Neuronal stem cell (in vitro differentiated cells): ENCODE results near the gene STX10.

Source experiments
- DNase-seq: peaks from one replicate; pipeline ENCODE4 v3.0.0-alpha.2; 2013; ENCODE audit warnings: low spot score
- H2AFZ ChIP-seq: one replicate; pipeline ENCODE4 v1.6.1; 2013; ENCODE audit warnings: mild to moderate bottlenecking, low read length, inconsistent platforms
- H2AK5ac ChIP-seq: 2 replicates; pipeline ENCODE4 v1.6.1; 2013; ENCODE audit warnings: low read depth, mild to moderate bottlenecking, inconsistent platforms, low read length, moderate library complexity, mixed read lengths
- H2BK120ac ChIP-seq: 2 replicates; pipeline ENCODE4 v1.6.1; 2013; ENCODE audit warnings: low read depth, mild to moderate bottlenecking, inconsistent platforms, low read length, moderate library complexity, mixed read lengths
- H2BK12ac ChIP-seq: one replicate; pipeline ENCODE4 v1.6.1; 2013; ENCODE audit warnings: low read length, inconsistent platforms
- H2BK15ac ChIP-seq: 2 replicates; pipeline ENCODE4 v1.6.1; 2013; ENCODE audit warnings: mild to moderate bottlenecking, low read length, inconsistent platforms, mixed read lengths
- H2BK5ac ChIP-seq: one replicate; pipeline ENCODE4 v1.6.1; 2013; ENCODE audit warnings: inconsistent platforms, mild to moderate bottlenecking, low read length, moderate library complexity
- H3K14ac ChIP-seq: one replicate; pipeline ENCODE4 v1.6.1; 2013; ENCODE audit warnings: low read length, inconsistent platforms
- H3K18ac ChIP-seq: 2 replicates; pipeline ENCODE4 v1.6.1; 2013; ENCODE audit warnings: low read length, inconsistent platforms
- H3K23ac ChIP-seq: 2 replicates; pipeline ENCODE4 v1.6.1; 2013; ENCODE audit warnings: low read depth, mild to moderate bottlenecking, mixed read lengths, low read length, inconsistent platforms; ENCODE audit not compliant: poor library complexity
- H3K27ac ChIP-seq: replicated peaks from 3 replicates; pipeline ENCODE4 v1.5.1; 2013; ENCODE audit warnings: low read length, inconsistent platforms
- H3K27me3 ChIP-seq, 3 experiments: 2 replicates each; pipeline ENCODE4 v1.6.1; 2013; ENCODE audit warnings: low read length in 3 of 3, mild to moderate bottlenecking in 2 of 3, inconsistent platforms in 1 of 3, low read depth in 1 of 3, mixed read lengths in 1 of 3, moderate library complexity in 1 of 3; ENCODE audit not compliant: control insufficient read depth in 3 of 3, insufficient read depth in 3 of 3
- H3K36me3 ChIP-seq, 2 donors: replicated peaks in 1 of 2; 2 replicates each; pipeline ENCODE4 v1.6.1; 2013; ENCODE audit warnings: low read length in 2 of 2; ENCODE audit not compliant: control insufficient read depth in 2 of 2, insufficient read depth in 2 of 2
- H3K4ac ChIP-seq: 2 replicates; pipeline ENCODE4 v1.6.1; 2013; ENCODE audit warnings: inconsistent platforms, mild to moderate bottlenecking, low read length, moderate library complexity
- H3K4me1 ChIP-seq, 2 donors: 1 replicate in 1 of 2; 2 replicates in 1 of 2; pipeline ENCODE4 v1.6.1; 2013; ENCODE audit warnings: low read length in 2 of 2, low read depth in 1 of 2; ENCODE audit not compliant: control insufficient read depth in 2 of 2, insufficient read depth in 1 of 2
- H3K4me2 ChIP-seq: one replicate; pipeline ENCODE4 v1.6.1; 2013; ENCODE audit warnings: mild to moderate bottlenecking, low read length, inconsistent platforms; ENCODE audit not compliant: insufficient read depth, poor library complexity, severe bottlenecking
- H3K4me3 ChIP-seq, 2 donors: 2 replicates each; pipeline ENCODE4 v1.5.1; 2013; ENCODE audit warnings: low read length in 2 of 2, mild to moderate bottlenecking in 2 of 2, inconsistent platforms in 1 of 2, moderate library complexity in 1 of 2
- H3K79me1 ChIP-seq: one replicate; pipeline ENCODE4 v1.6.1; 2013; ENCODE audit warnings: low read depth, mild to moderate bottlenecking, inconsistent platforms, low read length, moderate library complexity
- H3K9ac ChIP-seq: one replicate; pipeline ENCODE4 v1.6.1; 2013; ENCODE audit warnings: mild to moderate bottlenecking, low read depth, low read length, inconsistent platforms; ENCODE audit not compliant: poor library complexity
- H3K9me3 ChIP-seq, 2 donors: replicated peaks in 1 of 2; 2 replicates each; pipeline versions ENCODE3 to v1.6.1; 2013; ENCODE audit warnings: low read length in 2 of 2, mild to moderate bottlenecking in 2 of 2, inconsistent platforms in 1 of 2, low read depth in 1 of 2, mixed read lengths in 1 of 2, moderate library complexity in 1 of 2; ENCODE audit not compliant: control insufficient read depth in 2 of 2, insufficient read depth in 1 of 2
- H4K8ac ChIP-seq: one replicate; pipeline ENCODE4 v1.6.1; 2013; ENCODE audit warnings: low read depth, mild to moderate bottlenecking, inconsistent platforms, low read length, moderate library complexity
- H4K91ac ChIP-seq: one replicate; pipeline ENCODE4 v1.6.1; 2013; ENCODE audit warnings: low read length, low read depth, mild to moderate bottlenecking, inconsistent platforms; ENCODE audit not compliant: poor library complexity
- WGBS, 2 donors: extraction: QIAGEN DNeasy Blood & Tissue Kit; methylation state at CpG; one replicate each; pipeline ENCODE4 v1.1.7; 2013; ENCODE audit warnings: missing lambda C conversion rate in 2 of 2, mixed read lengths in 1 of 2; ENCODE audit not compliant: insufficient read length in 2 of 2, insufficient replicate concordance in 1 of 2; ENCODE audit errors: extremely low coverage in 2 of 2; 5-methylcytosine and 5-hydroxymethylcytosine counted together

Gene STX10

GRCh38 chr19:13176345-13176744 is 26.2 kb upstream of the STX10 start:
- H3K4me3 ChIP-seq = peak overlapping the region in 1 of 2 donors; percentile 30
- H3K27me3 ChIP-seq = no peaks in the 10 kb centered on the region
- peak overlapping the region; percentile 56 for H3K14ac ChIP-seq
- no peak overlapping the region for H2BK120ac ChIP-seq
- H3K27ac ChIP-seq = no peak overlapping the region
- no peak overlapping the region for H3K4me2 ChIP-seq
- no peak overlapping the region for H3K4ac ChIP-seq
- H2BK5ac ChIP-seq = no peak overlapping the region
- H3K18ac ChIP-seq = no peak overlapping the region
- no peak overlapping the region for H2BK15ac ChIP-seq
- H3K9ac ChIP-seq = no peak overlapping the region
- H3K9me3 ChIP-seq = no peaks in the 10 kb centered on the region
- no peak for DNase-seq
- H3K23ac ChIP-seq = no peak overlapping the region
- H2AK5ac ChIP-seq = peak overlapping the region; percentile 83
- no peak overlapping the region for H4K91ac ChIP-seq
- no peak overlapping the region for H2BK12ac ChIP-seq
- no peaks in the 10 kb centered on the region for H3K79me1 ChIP-seq
- H3K36me3 ChIP-seq = no peaks in the 10 kb centered on the region
- no peak overlapping the region for H4K8ac ChIP-seq
- H3K4me1 ChIP-seq = no peaks in the 10 kb centered on the region
- no CpG with 5 or more reads among the region's 8 CpGs for WGBS, 2 donors
- H2AFZ ChIP-seq = no peak overlapping the region

GRCh38 chr19:13173139-13173737 is 23.1 kb upstream of the STX10 start:
- Histone ChIP-seq H2BK15ac (peak overlapping the region; percentile 67), H3K4me3 (no peak overlapping the region), H2BK5ac (no peak overlapping the region), H2BK120ac (peak overlapping the region; percentile 44), H4K91ac (no peak overlapping the region), H3K4me1 (no peaks in the 10 kb centered on the region), H3K36me3 (no peaks in the 10 kb centered on the region), H3K4me2 (no peak overlapping the region), H3K18ac (no peak overlapping the region), H3K79me1 (no peaks in the 10 kb centered on the region), H3K23ac (no peak overlapping the region), H3K9me3 (no peaks in the 10 kb centered on the region), H2BK12ac (no peak overlapping the region), H3K27ac (no peak overlapping the region), H3K14ac (peak overlapping the region; percentile 56), H3K4ac (no peak overlapping the region), H3K27me3 (no peaks in the 10 kb centered on the region), H2AK5ac (peak overlapping the region; percentile 90), H3K9ac (no peak overlapping the region), H2AFZ (no peak overlapping the region), H4K8ac (no peak overlapping the region)
- WGBS, 2 donors = no CpG with 5 or more reads among the region's 12 CpGs
- no peak for DNase-seq

GRCh38 chr19:13172346-13173138 is 22.4 kb upstream of the STX10 start:
- no peak overlapping the region for H2AFZ ChIP-seq
- no CpG with 5 or more reads among the region's 18 CpGs for WGBS, 2 donors
- no peak overlapping the region for H3K4me2 ChIP-seq
- no peak overlapping the region for H4K8ac ChIP-seq
- H2BK120ac ChIP-seq = no peak overlapping the region
- H3K14ac ChIP-seq = no peak overlapping the region
- H3K4me3 ChIP-seq = no peak overlapping the region
- peaks cover 4% of the 10 kb centered on the region in 2 donors for H3K4me1 ChIP-seq
- H3K79me1 ChIP-seq = no peaks in the 10 kb centered on the region
- no peak overlapping the region for H2BK12ac ChIP-seq
- H3K27ac ChIP-seq = no peak overlapping the region
- H4K91ac ChIP-seq = no peak overlapping the region
- no peak overlapping the region for H3K23ac ChIP-seq
- DNase-seq = no peak
- H2BK15ac ChIP-seq = peak overlapping the region; percentile 2
- peak overlapping the region; percentile 10 for H2AK5ac ChIP-seq
- no peak overlapping the region for H3K4ac ChIP-seq
- H3K36me3 ChIP-seq = no peaks in the 10 kb centered on the region
- no peaks in the 10 kb centered on the region for H3K27me3 ChIP-seq
- H3K18ac ChIP-seq = no peak overlapping the region
- no peak overlapping the region for H3K9ac ChIP-seq
- H3K9me3 ChIP-seq = no peaks in the 10 kb centered on the region
- no peak overlapping the region for H2BK5ac ChIP-seq

GRCh38 chr19:13171146-13171545 is 21.0 kb upstream of the STX10 start:
- no peak for DNase-seq
- Histone ChIP-seq H2AFZ (no peak overlapping the region), H3K4me1 (peaks cover 6 to 8% of the 10 kb centered on the region in 2 donors), H3K4me2 (no peak overlapping the region), H2AK5ac (peak overlapping the region; percentile 46), H3K4me3 (no peak overlapping the region), H3K79me1 (no peaks in the 10 kb centered on the region), H3K23ac (no peak overlapping the region), H3K14ac (no peak overlapping the region), H3K27me3 (no peaks in the 10 kb centered on the region), H3K4ac (no peak overlapping the region), H2BK12ac (no peak overlapping the region), H2BK15ac (no peak overlapping the region), H4K91ac (no peak overlapping the region), H2BK5ac (no peak overlapping the region), H3K27ac (no peak overlapping the region), H3K9me3 (no peaks in the 10 kb centered on the region), H4K8ac (no peak overlapping the region), H3K9ac (no peak overlapping the region), H2BK120ac (no peak overlapping the region), H3K36me3 (no peaks in the 10 kb centered on the region), H3K18ac (no peak overlapping the region)
- no CpG with 5 or more reads among the region's 7 CpGs for WGBS, 2 donors
